GM21737 (cell line): ENCODE data around the gene HSF5.
"Not testable (repeated sequence)": the region's sequence is repeated elsewhere in the genome, so short reads cannot be mapped to it uniquely, and the experiment has no call there.

Experiments
- ATAC-seq: cut with Tn5 transposase; IDR thresholded peaks from one replicate; pipeline ENCODE4 v1.9.1; 2021; ENCODE audit warnings: mild to moderate bottlenecking, moderate library complexity; ENCODE audit not compliant: unreplicated experiment

HSF5 gene

DNA sequence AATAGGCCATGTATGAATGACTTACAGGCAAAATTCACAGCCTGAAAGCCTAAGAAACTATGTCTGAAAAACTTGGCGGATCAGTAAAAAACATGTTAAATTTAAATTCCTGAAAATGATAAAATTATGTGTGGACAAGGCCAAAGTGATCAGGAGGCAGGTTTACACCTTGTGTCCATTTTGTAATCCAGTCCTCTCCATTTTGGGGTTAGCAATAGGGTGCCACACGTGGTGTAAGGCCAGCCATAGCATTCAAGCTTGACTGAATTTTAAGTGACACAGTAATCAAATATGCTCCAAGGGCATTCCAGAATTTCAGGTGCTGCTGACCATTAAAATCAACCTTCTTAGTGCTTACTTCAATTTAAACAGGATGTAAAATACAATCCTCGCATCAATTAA lies 73.6 kb downstream of the HSF5 start:
- no peak for ATAC-seq

DNA sequence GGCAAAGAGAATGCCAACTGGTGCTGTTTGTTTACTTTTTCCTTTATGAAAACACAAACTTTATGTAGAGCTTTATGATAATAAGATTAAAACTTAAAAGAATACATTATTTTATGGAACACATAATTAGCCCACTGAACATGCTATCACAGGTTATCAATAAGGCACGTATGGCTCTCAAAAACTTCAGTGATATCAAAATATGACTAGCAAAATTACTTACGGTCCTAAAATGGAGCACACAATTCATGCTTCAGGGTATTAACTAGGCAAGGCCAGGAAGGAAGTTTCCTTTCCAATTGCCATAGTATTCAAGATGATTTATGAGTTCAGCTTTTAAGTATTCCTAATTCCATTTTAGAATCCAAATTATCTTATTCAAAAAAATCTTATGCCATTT lies 74.5 kb downstream of the HSF5 start:
- ATAC-seq: no peak

DNA sequence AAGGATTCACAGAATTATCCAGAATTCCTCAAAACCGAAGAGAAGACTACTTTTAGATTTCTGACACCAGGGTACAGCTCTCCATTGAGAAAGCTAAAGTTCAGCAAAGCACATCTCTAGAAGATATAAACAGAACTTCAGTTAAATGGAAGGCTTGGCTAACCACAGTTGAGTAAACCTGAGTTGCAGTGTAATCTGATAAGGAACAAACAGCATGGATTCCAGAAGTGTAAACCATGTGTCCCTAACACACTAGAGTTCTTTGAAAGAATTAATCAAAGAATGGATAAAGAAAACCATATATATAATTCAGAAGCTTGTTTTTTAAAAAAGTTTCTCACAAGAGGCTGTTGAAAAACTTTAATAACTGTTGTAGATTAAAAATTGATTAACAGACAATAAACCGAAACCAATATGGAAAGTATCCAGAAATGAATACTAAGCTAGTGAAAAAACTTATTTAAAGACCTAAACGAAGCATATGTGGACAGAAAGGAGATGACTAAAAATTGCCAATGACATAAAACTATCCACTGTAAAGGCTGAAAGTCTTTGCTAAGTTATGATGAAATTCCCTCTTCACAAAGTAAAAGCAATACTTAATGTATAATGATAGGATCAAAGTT lies 75.1 kb downstream of the HSF5 start:
- ATAC-seq: no peak

DNA sequence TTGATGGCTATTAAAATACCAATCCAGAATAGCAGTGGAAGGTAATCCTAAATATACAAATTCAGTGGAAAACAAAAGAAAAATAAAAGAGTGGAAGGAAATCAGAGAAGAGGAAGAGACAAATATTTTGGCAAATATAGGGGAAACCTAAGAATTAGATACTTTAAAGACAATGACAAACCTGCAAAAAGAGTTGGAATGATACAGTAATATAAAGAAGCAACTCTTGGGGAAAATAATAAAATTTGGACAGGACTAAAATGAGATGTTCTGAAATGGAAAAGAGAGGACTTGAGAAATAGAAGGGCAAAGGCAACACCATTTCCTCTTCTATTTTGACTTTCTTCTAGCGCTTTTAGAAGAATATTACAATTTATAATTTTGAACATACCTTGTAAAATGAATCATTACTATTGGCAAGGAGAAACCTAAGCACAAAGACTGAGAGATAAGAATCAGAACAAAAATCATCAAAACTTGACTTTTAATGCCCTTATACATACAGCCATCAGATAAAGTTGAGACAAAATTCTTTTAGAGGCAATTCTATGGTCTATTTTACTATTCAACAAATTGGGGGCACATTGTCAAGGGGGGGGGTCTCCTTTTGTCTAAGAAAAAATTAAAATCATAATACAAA lies 76.0 kb downstream of the HSF5 start:
- ATAC-seq: no peak

DNA sequence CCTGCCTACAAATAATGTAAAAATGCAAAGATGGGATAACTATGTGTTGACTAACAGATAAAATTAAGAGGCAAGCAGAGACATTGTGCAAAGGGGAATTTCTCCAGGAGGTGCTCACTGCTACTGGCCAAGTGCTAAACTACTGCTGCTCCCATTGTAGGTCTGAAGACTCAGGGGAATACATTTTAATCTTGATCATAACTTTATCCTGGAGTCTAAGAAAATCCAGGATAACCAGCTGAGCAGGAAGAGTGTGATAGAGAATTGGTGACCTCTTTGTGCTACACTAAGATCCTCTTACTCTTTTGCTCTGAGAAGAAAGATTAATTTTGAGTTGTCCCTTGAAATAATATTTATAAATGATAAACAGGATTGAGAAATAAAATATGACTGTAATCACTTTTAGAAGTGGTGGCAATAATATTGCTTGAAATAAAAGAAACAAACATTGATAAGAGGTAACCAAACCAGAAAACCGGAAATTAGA lies 76.8 kb downstream of the HSF5 start:
- no peak for ATAC-seq

DNA sequence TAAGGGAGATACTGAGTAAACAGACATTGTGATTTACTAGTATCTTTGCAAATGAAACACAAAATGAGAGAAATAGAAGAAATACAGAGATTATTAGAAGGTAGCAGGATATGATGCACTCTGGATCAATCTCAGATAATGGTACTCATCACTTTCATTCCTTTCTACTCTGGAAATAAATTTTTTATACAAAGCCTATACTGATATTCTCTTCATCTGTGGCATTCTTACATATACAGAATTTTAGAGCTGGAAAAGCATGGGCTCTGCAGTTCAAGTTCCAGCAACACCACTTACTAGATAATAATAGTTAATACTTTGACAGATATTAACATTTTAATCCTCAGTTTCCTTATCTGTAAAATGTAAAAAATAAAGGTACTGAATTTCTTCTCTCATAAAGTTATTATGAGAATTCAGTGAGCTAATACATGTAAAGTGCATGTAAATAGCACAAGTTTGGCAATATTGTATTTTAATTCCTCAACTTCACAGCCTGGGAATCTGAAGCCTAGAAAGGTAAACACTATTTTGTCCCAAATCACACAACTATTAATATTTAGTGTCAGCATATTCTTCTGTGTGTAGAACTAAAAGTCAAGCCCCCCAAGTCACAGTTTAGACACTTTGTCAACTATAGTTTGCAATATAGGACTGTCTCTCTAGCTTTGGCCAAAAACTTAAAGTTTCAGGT lies 77.3 kb downstream of the HSF5 start:
- ATAC-seq: no peak

DNA sequence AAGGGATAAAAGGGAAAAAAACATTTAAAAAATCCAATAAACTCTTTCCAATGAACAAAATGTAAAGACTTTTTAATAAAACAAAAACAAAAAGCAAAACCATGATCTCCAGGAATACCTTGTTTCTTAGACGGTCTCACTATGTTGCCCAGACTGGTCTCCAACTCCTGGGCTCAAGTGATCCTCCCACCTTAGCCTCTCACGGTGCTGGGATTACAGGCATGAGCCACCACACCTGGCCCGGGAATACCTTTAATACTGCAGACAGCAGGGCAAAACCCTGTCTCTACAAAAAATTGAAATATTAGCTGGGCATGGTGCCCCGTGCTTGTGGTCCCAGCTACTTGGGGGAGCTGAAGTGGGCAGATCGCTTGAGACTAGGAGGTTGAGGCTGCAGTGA lies 78.8 kb downstream of the HSF5 start:
- no peak for ATAC-seq

DNA sequence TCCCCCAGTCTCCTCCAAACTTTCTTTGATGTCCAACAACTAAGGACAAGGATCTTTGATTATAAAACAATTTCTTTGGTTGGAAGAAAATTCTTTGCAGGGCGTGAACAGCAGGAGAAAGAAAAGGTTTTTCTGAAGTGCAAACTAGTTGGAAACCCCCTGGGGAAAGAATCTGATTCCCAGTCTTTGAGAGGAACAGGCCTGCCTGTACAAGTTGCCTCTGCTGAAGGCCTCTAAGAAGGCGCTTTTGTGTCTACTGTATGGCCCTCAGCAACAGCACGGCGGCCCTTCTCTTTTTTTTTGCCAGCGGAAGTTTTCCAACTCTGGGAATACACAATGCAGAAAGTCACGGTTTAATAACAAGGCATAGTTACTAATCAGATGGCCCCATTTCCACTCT lies 84.9 kb downstream of the HSF5 start:
- no peak for ATAC-seq

DNA sequence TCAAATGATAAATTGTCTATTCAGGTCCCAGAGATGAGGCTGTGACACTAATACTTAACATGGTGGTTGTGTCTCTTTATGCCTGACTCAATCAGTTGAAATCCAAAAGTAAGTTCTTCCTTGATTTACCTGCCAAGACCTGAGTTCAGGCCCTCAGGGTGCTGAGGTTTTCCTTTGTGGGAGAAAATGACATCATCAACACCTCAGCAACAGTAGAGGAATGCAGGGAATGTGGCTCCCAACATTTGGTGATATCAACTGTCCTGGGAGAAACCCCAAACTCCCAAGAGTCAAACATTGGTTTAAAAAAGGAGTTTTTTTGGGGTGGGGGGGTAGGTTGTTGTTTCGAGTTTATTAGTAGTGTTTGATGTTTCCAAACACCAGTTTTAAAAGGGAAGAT lies 85.5 kb downstream of the HSF5 start:
- no peak for ATAC-seq

DNA sequence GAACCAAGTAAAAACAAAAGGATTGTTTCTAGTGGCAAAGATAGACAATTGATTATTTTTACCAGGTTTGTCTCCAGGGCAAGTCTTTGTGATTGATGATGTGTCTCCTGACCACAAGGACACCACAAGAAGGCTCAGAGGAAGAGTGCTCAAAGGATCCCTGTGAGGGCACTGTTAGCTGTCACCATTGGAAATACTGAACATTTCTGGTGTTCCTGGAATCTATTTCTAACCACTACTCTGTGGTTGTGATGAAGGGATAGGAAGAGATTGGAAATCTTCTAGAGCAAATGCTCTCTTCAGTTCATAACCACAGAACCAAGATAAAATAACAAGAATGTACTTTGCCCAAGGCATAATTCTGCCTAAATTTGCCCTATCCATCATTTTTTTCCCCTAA lies 86.2 kb downstream of the HSF5 start:
- no peak for ATAC-seq

DNA sequence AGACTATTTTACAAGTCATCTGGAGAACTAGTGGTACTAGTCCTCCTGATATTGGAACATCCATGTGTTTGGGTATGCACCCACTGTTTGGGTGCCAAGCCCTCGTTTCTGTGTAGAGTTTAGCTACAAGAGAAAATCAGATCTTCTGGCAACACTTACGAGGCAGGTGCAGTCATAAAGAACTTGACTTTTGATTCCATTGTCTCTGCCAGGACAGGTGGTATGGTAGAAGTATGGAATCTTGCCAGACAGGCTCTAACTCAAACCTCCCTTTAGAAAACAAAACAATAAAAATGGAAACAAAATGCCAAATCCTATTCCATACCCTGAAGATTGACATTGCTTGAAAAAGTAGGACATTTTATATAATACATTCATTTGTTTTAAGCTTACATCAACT lies 86.9 kb downstream of the HSF5 start:
- no peak for ATAC-seq

DNA sequence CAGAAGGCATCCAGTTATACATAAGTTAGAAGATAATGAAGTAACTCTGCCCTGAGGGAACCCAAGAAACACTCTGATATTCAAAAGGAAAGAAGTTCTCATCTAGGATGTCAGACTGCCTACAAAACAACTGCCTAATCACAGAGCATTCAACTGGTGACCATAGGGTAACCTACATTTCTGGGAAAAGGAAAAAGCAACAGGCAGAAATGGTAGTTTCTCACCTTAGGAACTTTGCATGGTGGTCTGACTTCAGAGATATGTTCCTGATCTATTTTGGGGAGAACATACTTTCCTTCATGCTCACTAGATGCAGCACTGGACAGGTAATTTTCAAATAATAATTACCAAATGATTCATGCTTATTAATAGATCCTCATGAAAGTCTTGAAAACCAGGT lies 87.4 kb downstream of the HSF5 start:
- no peak for ATAC-seq

DNA sequence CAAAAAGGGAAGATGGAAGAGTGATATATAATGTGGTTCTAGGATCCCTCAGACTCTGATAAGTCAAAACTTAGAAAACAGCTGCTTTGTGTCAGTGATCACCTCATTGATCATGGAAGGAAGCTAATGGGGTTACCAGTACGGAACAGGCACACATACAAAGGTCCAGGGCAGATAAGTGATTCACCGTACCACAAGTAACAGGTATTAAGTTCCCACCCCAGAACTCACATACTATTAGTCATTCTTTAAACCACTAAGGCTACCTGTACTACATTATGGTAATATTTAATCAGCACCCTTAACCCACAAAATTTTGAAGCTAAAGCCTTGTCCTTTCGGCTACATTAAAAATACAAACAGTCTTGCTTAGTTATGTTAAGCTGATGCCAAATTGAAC lies 88.2 kb downstream of the HSF5 start:
- ATAC-seq: no peak

DNA sequence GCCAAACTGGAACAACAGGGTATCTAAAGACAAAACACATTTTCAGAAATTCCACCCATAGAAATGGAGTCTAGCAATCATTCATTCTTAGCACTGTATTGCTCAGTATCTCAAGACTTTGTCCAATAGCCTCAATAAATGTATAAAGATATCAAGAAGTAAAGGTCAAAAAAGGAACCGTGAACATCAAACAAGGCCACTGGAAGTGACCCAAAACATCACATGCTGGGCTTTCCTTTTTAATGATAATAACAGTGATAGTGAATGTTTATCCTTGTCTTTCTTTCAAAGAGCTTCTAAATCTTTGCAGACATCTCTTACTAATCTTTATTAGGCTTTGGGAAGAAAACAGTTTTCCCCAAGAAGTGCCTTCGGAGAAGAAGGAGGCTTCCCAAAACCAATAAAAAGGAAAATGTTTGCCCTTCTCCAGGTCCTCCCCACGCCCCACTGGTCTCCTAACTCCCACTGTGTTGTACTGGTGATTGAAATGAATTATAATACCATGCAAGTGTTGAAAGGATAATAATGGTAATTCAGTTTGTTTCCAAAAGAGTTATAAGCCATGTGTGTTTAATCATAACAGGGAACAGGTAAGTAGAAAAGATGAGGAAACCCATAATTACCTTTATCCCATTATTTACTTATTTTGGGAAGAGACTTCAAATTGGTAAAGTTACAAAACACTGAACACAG lies 89.5 kb downstream of the HSF5 start:
- ATAC-seq: no peak

DNA sequence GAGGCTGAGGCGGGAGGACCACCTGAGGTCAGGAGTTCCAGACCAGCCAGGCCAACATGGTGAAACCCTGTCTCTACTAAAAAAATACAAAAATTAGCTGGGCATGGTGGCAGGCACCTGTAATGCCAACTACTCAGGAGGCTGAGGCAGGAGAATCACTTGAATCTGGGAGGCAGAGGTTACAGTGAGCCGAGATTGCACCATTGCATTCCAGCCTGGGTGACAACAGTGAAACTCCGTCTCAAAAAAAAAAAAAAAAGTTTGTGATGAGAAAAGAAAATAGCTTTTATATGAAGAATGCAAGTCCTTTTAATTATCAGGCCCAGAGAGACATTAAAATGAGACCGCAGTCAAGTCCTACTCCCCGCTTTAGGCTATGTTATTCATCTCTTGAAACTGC lies 90.8 kb downstream of the HSF5 start:
- not testable (repeated sequence) for ATAC-seq

DNA sequence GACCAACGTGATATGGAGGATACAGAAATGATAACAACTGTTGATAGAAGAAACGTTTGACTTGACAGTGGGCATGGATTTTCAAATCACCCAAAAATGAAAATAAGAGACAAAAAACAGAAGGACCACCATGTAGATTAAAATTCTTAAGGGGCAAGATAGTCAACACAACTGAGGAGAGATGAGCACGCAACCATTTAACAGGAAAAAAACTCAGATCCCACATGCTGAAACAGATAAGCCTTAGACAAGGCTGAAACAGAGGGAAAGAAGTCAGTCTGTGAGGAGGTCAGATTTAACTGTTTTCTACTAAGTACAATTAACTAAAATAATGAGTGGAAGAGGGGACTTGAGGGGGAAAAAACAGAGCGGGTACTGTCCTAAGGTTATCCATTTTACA lies 92.0 kb downstream of the HSF5 start:
- no peak for ATAC-seq

DNA sequence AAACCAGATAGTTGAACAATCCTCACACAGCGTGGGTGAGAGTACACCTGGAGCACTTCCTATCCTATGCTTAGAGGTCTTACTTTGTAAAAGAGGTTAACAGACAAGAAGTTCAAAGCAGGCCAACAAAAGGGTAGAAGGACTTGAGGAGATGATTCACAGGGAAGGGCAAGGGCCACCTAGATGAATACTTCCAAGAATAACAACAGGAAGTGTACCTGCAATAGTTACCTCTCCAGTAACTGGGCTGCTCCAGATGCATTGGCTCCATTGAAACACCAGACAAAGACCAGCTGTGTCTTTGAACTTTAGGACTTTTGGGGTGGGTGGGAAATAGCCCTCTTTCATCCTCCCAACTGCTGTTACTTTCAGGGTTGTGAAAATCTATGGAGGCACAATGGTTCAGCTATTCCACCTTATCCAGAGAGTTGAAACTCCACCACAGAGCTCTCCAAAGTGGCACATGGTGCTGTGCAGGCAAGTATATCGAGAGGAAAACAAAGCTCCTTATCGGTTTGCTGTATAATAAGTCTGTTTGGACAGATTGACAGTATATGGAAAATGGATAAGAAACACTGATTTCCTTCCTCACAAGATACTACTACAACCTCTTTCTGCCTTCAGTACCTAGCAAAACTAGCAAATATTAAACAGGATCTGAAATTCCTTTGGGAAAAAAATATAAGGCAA lies 93.5 kb downstream of the HSF5 start:
- no peak for ATAC-seq

DNA sequence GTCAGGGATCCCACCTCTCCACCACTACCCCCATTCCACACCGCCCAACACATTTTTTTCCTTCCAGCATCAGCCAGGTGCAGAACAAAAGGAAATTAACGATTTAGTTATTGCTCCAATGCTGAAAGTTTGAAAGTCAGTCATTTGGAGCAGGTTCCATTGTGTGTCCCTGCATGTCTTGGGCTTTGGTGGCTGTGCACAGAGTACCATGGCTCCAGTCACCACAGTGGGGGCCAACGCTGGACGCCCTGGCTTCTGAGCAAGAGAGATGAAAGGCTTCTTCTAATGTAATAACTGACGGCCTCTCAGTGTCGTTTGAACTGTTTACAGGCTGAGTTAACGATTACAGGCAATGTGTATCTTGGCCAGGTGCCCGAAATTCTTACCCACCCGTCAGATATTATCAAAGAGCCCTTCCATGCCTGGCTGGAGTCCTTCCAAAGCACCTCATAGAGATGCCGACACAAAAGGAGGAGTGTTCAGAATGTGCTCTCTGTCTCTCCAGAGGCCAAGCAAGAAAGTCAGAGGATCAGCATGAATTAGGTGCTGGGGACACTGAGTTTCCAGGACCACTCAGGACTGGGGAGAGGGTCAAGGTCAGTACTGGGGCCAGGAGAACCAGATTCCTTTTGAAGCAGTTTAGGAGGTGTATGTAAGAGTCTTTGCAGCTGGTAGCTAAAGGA lies 96.8 kb downstream of the HSF5 start:
- ATAC-seq: no peak

DNA sequence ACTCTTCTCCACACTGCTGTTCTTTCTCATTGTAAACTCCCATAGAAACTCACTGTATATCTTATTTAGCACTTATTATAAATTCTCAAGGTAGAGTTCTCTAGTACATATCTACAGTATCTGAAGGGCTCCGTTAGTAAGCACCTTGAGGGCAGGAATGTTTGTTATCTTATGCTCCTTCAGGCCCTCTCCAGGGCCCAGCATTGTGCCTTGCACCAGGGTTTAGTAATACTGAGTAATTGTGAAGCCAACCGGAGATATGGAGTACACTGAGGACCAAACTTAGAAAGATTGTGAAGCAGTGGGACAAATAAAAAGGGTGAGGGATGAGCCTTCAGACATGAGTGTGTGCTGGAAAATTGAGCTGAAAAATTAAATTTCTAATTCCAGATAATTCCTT lies 97.3 kb downstream of the HSF5 start:
- no peak for ATAC-seq

DNA sequence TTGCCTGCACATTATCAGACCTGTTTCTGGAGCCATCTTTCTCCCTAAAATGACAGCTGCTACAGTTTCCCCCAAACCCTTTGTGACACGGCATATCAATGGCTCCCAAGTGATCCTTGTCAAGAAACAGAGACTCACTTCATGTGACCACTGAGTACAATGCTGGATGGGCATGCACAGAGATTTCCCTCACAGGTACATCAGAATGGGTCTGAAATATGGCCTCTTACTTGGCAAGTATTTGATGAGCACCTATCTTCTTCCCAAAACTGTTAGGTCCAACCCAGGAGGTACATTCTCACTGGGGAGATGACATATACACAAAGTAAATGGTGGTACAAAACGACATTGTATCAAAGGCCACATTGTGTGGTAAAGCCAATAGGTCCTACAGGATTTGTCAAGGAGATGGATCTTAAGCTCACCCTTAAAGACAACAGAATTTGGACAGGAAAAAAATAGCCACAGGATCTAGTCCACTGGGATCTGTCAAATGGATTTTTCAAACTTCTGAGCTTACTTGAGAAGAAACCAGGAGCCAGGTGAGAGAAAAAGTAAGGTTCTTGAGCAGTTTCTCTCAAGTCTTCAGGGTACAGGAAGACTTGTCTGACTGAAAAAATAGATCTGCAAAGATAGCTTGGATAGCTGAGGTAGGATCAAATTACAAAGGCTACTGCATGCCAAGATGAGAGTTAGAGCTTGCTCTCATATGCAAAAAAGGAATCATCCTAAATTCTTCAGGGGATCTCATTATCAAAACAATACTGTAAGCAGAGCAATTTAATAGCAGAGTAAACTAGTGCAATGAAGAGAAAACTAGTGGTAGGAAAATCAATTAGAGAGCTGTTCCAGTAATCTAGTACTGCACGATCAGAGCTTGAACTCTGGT lies 99.7 kb downstream of the HSF5 start:
- ATAC-seq: no peak
